HG03575 (cell line): Measurements from ENCODE around the gene RPH3AL.

Source experiments
- ATAC-seq: cut with Tn5 transposase; IDR thresholded peaks from one replicate; pipeline ENCODE4 v1.9.1; 2021; ENCODE audit not compliant: unreplicated experiment, insufficient number of reproducible peaks, low FRiP score; ENCODE audit errors: extremely low read depth

Gene RPH3AL

GRCh38 chr17:352421-353212 lies at the start of gene RPH3AL:
Gene RPH3AL (minus strand): TSS chr17:352807. CDS start chr17:327543, 25,264 bp downstream.
- ATAC-seq, result no peak

- ATAC-seq, result no peak
Observed at GRCh38 chr17:400257-400656, 47.6 kb upstream of the RPH3AL start.

GRCh38 chr17:396788-397187 lies 44.2 kb upstream of the RPH3AL start:
- ATAC-seq, result no peak

- ATAC-seq, result no peak
Observed at GRCh38 chr17:395974-396373, 43.4 kb upstream of the RPH3AL start.

GRCh38 chr17:395179-395578 lies 42.6 kb upstream of the RPH3AL start:
- no peak for ATAC-seq

- ATAC-seq, result no peak
Observed at GRCh38 chr17:394718-395095, 42.1 kb upstream of the RPH3AL start.

GRCh38 chr17:393806-394717 lies 41.5 kb upstream of the RPH3AL start:
- no peak for ATAC-seq

GRCh38 chr17:391850-392249 lies 39.2 kb upstream of the RPH3AL start:
- no peak for ATAC-seq

GRCh38 chr17:390025-390424 lies 37.4 kb upstream of the RPH3AL start:
- ATAC-seq, result no peak

GRCh38 chr17:388087-388486 lies 35.5 kb upstream of the RPH3AL start:
- no peak for ATAC-seq

GRCh38 chr17:386141-386876 lies 33.7 kb upstream of the RPH3AL start:
- no peak for ATAC-seq

- ATAC-seq, result no peak
Observed at GRCh38 chr17:385836-386140, 33.2 kb upstream of the RPH3AL start.

- ATAC-seq, result no peak
Observed at GRCh38 chr17:385178-385835, 32.7 kb upstream of the RPH3AL start.

- ATAC-seq, result no peak
Observed at GRCh38 chr17:384622-385177, 32.1 kb upstream of the RPH3AL start.

GRCh38 chr17:383771-384621 lies 31.4 kb upstream of the RPH3AL start:
- no peak for ATAC-seq

- no peak for ATAC-seq
Observed at GRCh38 chr17:382644-383533, 30.3 kb upstream of the RPH3AL start.
